SJCRH30 (cell line): ENCODE results near the gene IL1RAPL2. TPM values are rescaled to one million over a fixed set of nuclear protein-coding genes. Genes with fewer than 3 reads are reported as not detected.
"Not testable (repeated sequence)": the region's sequence is repeated elsewhere in the genome, so short reads cannot be mapped to it uniquely, and the experiment has no call there.

Experiments
- DNase-seq, 2 experiments: peaks; one replicate each; pipeline ENCODE4 v3.0.0-alpha.2; 2015 to 2020
- H3K27ac ChIP-seq: fragments of 250-450 bp; sonication (Bioruptor Pico); 2 replicates; pipeline ENCODE4 v1.5.1; 2020; ENCODE audit warnings: mild to moderate bottlenecking, moderate library complexity
- H3K27me3 ChIP-seq: fragments of 250-450 bp; sonication (Bioruptor Pico); 2 replicates; pipeline ENCODE4 v1.5.1; 2020; ENCODE audit warnings: mild to moderate bottlenecking, moderate library complexity
- H3K36me3 ChIP-seq: fragments of 250-450 bp; sonication (Bioruptor Pico); 2 replicates; pipeline ENCODE4 v1.5.1; 2020; ENCODE audit warnings: mild to moderate bottlenecking, moderate library complexity
- H3K4me1 ChIP-seq: fragments of 250-450 bp; sonication (Bioruptor Pico); 2 replicates; pipeline ENCODE4 v1.5.1; 2020; ENCODE audit warnings: mild to moderate bottlenecking, moderate library complexity
- H3K4me3 ChIP-seq: fragments of 250-450 bp; sonication (Bioruptor Pico); 2 replicates; pipeline ENCODE4 v1.5.1; 2020; ENCODE audit warnings: mild to moderate bottlenecking, moderate library complexity
- H3K9me3 ChIP-seq: fragments of 250-450 bp; sonication (Bioruptor Pico); replicated peaks from 2 replicates; pipeline ENCODE4 v1.5.1; 2020; ENCODE audit warnings: mild to moderate bottlenecking, moderate library complexity
- total RNA-seq: library from RNA; depleted of rRNA; stranded (reverse); fragments of >200 nt; shearing (Covaris generic); gene quantifications from 2 replicates; pipeline ENCODE4 v1.2.3, GENCODE V29; 2014

IL1RAPL2 gene
- total RNA-seq, 1 experiment from 2014 or later: 0.06 TPM

DNA sequence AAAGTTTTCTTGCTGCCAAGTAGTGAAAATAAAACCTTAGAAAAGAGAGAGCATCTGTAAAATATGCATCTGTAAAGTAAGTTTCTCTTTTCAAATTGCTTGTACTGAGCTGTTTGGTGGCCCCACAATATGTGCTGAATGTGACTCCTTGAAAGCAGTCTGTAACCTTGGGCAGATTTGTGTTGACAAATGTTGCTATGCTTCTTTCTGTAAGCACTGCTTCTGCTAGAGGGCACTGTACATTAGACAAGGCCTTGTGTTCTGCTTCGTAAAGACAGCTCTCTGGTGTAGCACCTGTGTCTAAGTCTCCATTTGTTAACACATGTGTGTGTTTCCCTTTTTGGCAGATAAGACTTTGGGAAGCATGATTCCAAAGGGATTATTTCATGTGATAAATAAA lies 1199.7 kb downstream of the IL1RAPL2 start:
- no peak overlapping the region for H3K27ac ChIP-seq

DNA sequence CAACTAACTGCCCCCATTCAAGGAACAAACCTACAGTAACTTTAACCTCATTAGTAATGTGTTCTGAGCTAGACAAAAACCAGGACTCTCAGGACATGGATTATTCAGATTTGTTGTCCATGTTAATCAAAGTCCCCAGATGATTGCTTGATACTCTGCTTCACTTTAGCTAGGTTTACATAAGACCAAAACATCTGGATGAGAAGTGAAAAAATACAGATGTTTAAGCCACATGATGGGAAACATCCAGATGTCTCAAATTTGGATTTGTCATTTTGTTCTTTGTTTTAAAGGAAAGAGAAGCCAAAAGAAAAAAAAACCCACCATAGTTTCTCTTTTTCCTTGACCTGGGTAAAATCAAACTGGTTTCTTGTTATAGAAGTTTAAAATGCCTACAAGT lies 1207.8 kb downstream of the IL1RAPL2 start:
- Histone ChIP-seq H3K27me3 (no peaks in the 10 kb centered on the region), H3K36me3 (no peaks in the 10 kb centered on the region), H3K4me1 (no peaks in the 10 kb centered on the region), H3K9me3 (no peaks in the 10 kb centered on the region), H3K4me3 (no peak overlapping the region), H3K27ac (no peak overlapping the region)
- DNase-seq: no peak

More for the DNA sequence above, 1199.7 kb downstream of the IL1RAPL2 start:
- Histone ChIP-seq H3K9me3 (no peaks in the 10 kb centered on the region), H3K4me1 (no peaks in the 10 kb centered on the region), H3K27me3 (no peaks in the 10 kb centered on the region), H3K4me3 (no peak overlapping the region), H3K36me3 (no peaks in the 10 kb centered on the region)
- peak in 1 of 2 experiments; percentile 5 for DNase-seq

DNA sequence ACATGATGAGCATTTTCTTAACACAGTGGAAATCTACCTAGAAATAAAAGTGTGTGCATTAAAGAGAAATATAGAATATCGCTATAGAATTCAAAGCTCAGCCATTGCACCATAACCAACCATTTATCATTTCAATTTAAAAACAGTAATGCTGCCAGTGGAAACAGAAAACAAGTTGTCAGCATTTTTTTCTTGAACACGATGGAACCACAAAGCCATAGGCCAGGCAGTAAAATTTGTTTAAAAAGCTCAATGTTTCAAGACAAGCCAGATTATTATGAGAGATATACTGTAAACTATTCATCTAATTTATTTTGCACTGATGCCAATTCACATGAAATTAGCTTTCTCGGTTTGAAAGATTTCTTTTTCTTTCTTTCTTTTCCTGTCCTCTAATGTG lies 1209.7 kb downstream of the IL1RAPL2 start:
- Histone ChIP-seq H3K36me3 (no peaks in the 10 kb centered on the region), H3K4me1 (no peaks in the 10 kb centered on the region), H3K27ac (no peak overlapping the region)

DNA sequence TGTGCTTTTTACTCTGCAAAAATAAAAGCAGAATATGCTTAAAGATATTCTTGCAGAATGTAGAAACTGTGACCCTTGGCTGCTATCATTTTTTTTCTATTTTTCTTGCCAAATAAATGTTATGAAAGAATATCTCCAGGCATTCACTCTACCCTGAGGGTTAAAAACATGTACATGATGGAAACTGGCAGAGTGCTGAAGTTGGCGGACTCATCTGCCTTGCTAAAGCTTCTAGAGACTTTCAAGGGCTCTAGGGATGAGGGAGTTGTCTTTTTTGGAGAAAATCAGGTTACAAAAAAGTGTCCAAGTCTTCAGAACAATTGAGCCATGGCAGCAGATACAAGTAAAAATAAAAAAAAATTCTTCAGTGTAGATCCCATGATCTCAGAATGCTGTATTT lies 1215.8 kb downstream of the IL1RAPL2 start:
- Histone ChIP-seq H3K27me3 (no peaks in the 10 kb centered on the region), H3K36me3 (no peaks in the 10 kb centered on the region), H3K27ac (no peak overlapping the region), H3K4me3 (no peak overlapping the region), H3K9me3 (no peaks in the 10 kb centered on the region), H3K4me1 (no peaks in the 10 kb centered on the region)
- DNase-seq: no peak

More for the DNA sequence above, 1209.7 kb downstream of the IL1RAPL2 start:
- no peak for DNase-seq
- no peaks in the 10 kb centered on the region for H3K9me3 ChIP-seq
- H3K27me3 ChIP-seq: no peaks in the 10 kb centered on the region
- no peak overlapping the region for H3K4me3 ChIP-seq

DNA sequence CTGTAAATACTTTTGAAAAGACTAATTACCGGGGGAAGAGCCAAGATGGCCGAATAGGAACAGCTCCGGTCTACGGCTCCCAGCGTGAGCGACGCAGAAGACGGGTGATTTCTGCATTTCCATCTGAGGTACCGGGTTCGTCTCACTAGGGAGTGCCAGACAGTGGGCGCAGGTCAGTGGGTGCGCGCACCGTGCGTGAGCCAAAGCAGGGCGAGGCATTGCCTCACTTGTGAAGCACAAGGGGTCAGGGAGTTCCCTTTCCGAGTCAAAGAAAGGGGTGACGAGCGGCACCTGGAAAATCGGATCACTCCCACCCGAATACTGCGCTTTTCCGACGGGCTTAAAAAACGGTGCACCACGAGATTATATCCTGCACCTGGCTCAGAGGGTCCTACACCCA lies 1230.9 kb downstream of the IL1RAPL2 start:
- H3K36me3 ChIP-seq, H3K27ac ChIP-seq, H3K9me3 ChIP-seq, DNase-seq, H3K4me3 ChIP-seq, H3K4me1 ChIP-seq, H3K27me3 ChIP-seq: not testable (repeated sequence)

DNA sequence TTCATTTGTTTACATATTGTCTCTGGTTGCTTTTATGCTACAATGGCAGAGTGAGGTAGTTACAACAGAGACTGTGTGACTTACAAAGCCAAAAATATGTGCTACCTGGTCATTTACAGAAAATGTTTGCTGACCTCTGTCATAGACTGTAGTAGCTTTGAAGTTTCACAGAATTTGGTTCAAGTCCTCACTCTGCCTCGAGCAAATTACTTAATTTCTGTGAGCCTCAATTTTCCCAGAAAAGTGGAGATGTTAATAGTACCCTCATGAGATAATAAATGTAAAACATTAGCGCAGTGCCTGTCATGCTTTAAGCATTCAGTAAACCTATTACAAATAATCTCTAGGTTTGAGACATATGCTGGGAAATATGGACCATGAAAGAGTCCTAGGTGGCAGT lies 1237.9 kb downstream of the IL1RAPL2 start:
- no peak for DNase-seq
- no peak overlapping the region for H3K27ac ChIP-seq
- no peaks in the 10 kb centered on the region for H3K9me3 ChIP-seq
- H3K27me3 ChIP-seq: no peaks in the 10 kb centered on the region
- no peak overlapping the region for H3K4me3 ChIP-seq
- H3K4me1 ChIP-seq: no peaks in the 10 kb centered on the region
- H3K36me3 ChIP-seq: no peaks in the 10 kb centered on the region

DNA sequence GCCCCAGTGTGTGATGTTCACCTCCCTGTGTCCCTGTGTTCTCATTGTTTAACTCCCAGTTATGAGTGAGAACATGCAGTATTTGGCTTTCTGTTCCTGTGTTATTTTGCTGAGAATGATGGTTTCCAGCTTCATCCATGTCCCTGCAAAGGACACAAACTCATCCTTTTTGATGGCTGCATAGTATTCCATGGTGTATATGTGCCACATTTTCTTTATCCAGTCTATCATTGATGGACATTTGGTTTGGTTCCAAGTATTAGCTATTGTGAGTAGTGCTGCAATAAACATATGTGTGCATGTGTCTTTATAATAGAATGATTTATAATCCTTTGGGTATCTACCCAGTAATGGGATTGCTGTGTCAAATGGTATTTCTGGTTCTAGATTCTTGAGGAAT lies 1239.7 kb downstream of the IL1RAPL2 start:
- H3K4me1 ChIP-seq, DNase-seq, H3K4me3 ChIP-seq, H3K27me3 ChIP-seq, H3K36me3 ChIP-seq, H3K9me3 ChIP-seq, H3K27ac ChIP-seq: not testable (repeated sequence)

DNA sequence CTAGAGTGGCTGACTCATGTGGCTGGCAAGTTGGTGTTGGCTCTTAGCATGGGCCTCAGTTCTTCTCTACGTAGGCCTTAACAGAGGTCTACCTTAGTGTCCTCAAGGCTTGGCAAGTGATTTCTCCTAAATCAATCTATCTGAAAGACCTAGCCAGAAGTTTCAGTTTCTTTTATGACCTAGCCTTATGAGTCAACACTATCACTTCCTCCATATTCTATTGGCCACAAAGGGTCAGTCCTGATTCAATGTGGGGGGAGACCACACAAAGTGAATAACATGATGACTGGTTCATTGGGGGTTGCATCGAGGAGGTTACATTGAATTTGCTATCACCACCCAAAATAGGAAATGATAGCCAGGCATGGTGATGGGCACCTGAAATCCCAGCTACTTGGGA lies 1250.5 kb downstream of the IL1RAPL2 start:
- Histone ChIP-seq H3K27ac (no peak overlapping the region), H3K27me3 (no peaks in the 10 kb centered on the region), H3K36me3 (no peaks in the 10 kb centered on the region), H3K9me3 (no peaks in the 10 kb centered on the region), H3K4me3 (no peak overlapping the region), H3K4me1 (no peaks in the 10 kb centered on the region)
- no peak for DNase-seq
